Measurements from ENCODE around the gene KMT2A.

Gene KMT2A

GRCh38 chr11:118491041-118491440 is 54.7 kb downstream of the KMT2A start:
- no peak for DNase-seq

- DNase-seq, result no peak
Observed at GRCh38 chr11:118497831-118498230, 61.5 kb downstream of the KMT2A start.

- no peak for DNase-seq
Observed at GRCh38 chr11:118503216-118503615, 66.9 kb downstream of the KMT2A start.

- DNase-seq, result no peak
Observed at GRCh38 chr11:118511601-118512000, 75.3 kb downstream of the KMT2A start.

GRCh38 chr11:118514103-118514502 is 77.8 kb downstream of the KMT2A start:
- DNase-seq, result no peak

GRCh38 chr11:118519549-118519948 is 83.3 kb downstream of the KMT2A start:
- DNase-seq, result no peak

- DNase-seq, result peak in 1 of 2 experiments; percentile 18
Observed at GRCh38 chr11:118521892-118522311, 85.6 kb downstream of the KMT2A start.

- DNase-seq, result peak; percentile 53 to 76
Observed at GRCh38 chr11:118522571-118523072, 86.3 kb downstream of the KMT2A start.

GRCh38 chr11:118524356-118524755 is 88.1 kb downstream of the KMT2A start:
- no peak for DNase-seq

GRCh38 chr11:118524757-118525470 is 88.6 kb downstream of the KMT2A start:
- DNase-seq, result no peak

- DNase-seq, result no peak
Observed at GRCh38 chr11:118526688-118527087, 90.4 kb downstream of the KMT2A start.

- DNase-seq, result no peak
Observed at GRCh38 chr11:118527109-118527508, 90.8 kb downstream of the KMT2A start, which contains the start of gene TTC36. Gene TTC36, plus strand, starts transcription at chr11:118527474. Its CDS starts 21 bp downstream, at chr11:118527495.

GRCh38 chr11:118528511-118528910 is 92.2 kb downstream of the KMT2A start:
- no peak for DNase-seq

- peak in 1 of 2 experiments; percentile 52 for DNase-seq
Observed at GRCh38 chr11:118529584-118530175, 93.4 kb downstream of the KMT2A start.

- peak in 1 of 2 experiments; percentile 51 for DNase-seq
Observed at GRCh38 chr11:118530180-118530682, 93.9 kb downstream of the KMT2A start.

GRCh38 chr11:118530683-118531596 is 94.6 kb downstream of the KMT2A start, which contains the start of gene TMEM25:
Gene TMEM25, plus strand, starts transcription at chr11:118531192. Its CDS starts 610 bp downstream, at chr11:118531802.
- peak; percentile 90 to 96 for DNase-seq

- peak in 1 of 2 experiments; percentile 89 for DNase-seq
Observed at GRCh38 chr11:118531597-118532084, 95.3 kb downstream of the KMT2A start.

GRCh38 chr11:118532091-118532490 is 95.8 kb downstream of the KMT2A start:
- DNase-seq, result no peak

GRCh38 chr11:118532852-118533768 is 96.8 kb downstream of the KMT2A start:
- DNase-seq, result no peak

- peak; percentile 18 to 72 for DNase-seq
Observed at GRCh38 chr11:118533769-118534729, 97.8 kb downstream of the KMT2A start.

Measured in NCI-H526 (cell line).